NB4 (cell line): Measurements from ENCODE around the gene OCLN.

Source experiments
- CTCF ChIP-seq: IDR thresholded peaks from one replicate; pipeline ENCODE4 v1.5.1; 2012; ENCODE audit warnings: low read depth, low read length
- MYC ChIP-seq: IDR thresholded peaks from 2 replicates; pipeline ENCODE4 v1.6.1; 2011; ENCODE audit warnings: low read depth, low read length
- POLR2A ChIP-seq: IDR thresholded peaks from 2 replicates; pipeline ENCODE4 v1.6.1; 2011; ENCODE audit warnings: mild to moderate bottlenecking; ENCODE audit not compliant: insufficient read length; ENCODE audit errors: extremely low read depth

GRCh38 chr5:69493396-69494133, 975 bp downstream of the OCLN start:
- TF ChIP-seq POLR2A (no peak), CTCF (no peak), MYC (no peak)
